ENCODE results near the gene PLEKHA5.
A peak's percentile ranks its signal among the peaks of the same experiment; 100 is the strongest.

The PLEKHA5 gene

GRCh38 chr12:19230896-19231295 is 101.4 kb downstream of the PLEKHA5 start:
- peak; percentile 24 for DNase-seq (ENCODE audit: low spot score)

GRCh38 chr12:19234171-19234704 is 104.7 kb downstream of the PLEKHA5 start:
- DNase-seq (ENCODE audit: low spot score), result no peak

- DNase-seq (ENCODE audit: low spot score), result no peak
These were observed 105.7 kb downstream of the PLEKHA5 start for GRCh38 chr12:19234981-19235871.

GRCh38 chr12:19236656-19237055 is 107.1 kb downstream of the PLEKHA5 start:
- peak; percentile 38 for DNase-seq (ENCODE audit: low spot score)

- DNase-seq (ENCODE audit: low spot score), result peak; percentile 46
These were observed 109.0 kb downstream of the PLEKHA5 start for GRCh38 chr12:19238540-19238939.

GRCh38 chr12:19239102-19239501 is 109.6 kb downstream of the PLEKHA5 start:
- DNase-seq (ENCODE audit: low spot score), result no peak

GRCh38 chr12:19239616-19240234 is 110.2 kb downstream of the PLEKHA5 start:
- DNase-seq (ENCODE audit: low spot score), result peak; percentile 28

- DNase-seq (ENCODE audit: low spot score), result no peak
These were observed 113.0 kb downstream of the PLEKHA5 start for GRCh38 chr12:19242581-19242980.

- no peak for DNase-seq (ENCODE audit: low spot score)
These were observed 114.0 kb downstream of the PLEKHA5 start for GRCh38 chr12:19243551-19243950.

- DNase-seq (ENCODE audit: low spot score), result no peak
These were observed 114.8 kb downstream of the PLEKHA5 start for GRCh38 chr12:19244312-19244711.

GRCh38 chr12:19245106-19245505 is 115.6 kb downstream of the PLEKHA5 start:
- no peak for DNase-seq (ENCODE audit: low spot score)

- no peak for DNase-seq (ENCODE audit: low spot score)
These were observed 116.1 kb downstream of the PLEKHA5 start for GRCh38 chr12:19245666-19246065.

GRCh38 chr12:19246933-19247332 is 117.4 kb downstream of the PLEKHA5 start:
- DNase-seq (ENCODE audit: low spot score), result no peak

GRCh38 chr12:19248929-19249602 is 119.5 kb downstream of the PLEKHA5 start:
- DNase-seq (ENCODE audit: low spot score), result no peak

GRCh38 chr12:19251481-19252132 is 122.1 kb downstream of the PLEKHA5 start:
- DNase-seq (ENCODE audit: low spot score), result no peak

GRCh38 chr12:19260135-19260534 is 130.6 kb downstream of the PLEKHA5 start:
- no peak for DNase-seq (ENCODE audit: low spot score)

- no peak for DNase-seq (ENCODE audit: low spot score)
These were observed 132.2 kb downstream of the PLEKHA5 start for GRCh38 chr12:19261773-19262172.

- no peak for DNase-seq (ENCODE audit: low spot score)
These were observed 134.1 kb downstream of the PLEKHA5 start for GRCh38 chr12:19263672-19264071.

- peak; percentile 97 for DNase-seq (ENCODE audit: low spot score)
These were observed 144.2 kb downstream of the PLEKHA5 start for GRCh38 chr12:19273482-19274330.

GRCh38 chr12:19276767-19277166 is 147.2 kb downstream of the PLEKHA5 start:
- DNase-seq (ENCODE audit: low spot score), result no peak

GRCh38 chr12:19277711-19278110 is 148.2 kb downstream of the PLEKHA5 start:
- DNase-seq (ENCODE audit: low spot score), result no peak

Data from COLO829 (cell line).